HepG2 (cell line): Measurements from ENCODE around the gene NPFFR1. TPM values are rescaled to one million over a fixed set of nuclear protein-coding genes. Genes with fewer than 3 reads are reported as not detected.

Experiments used
- ATAC-seq: fragments of 200-7000 bp; cut with Tn5 transposase; 3 replicates; pipeline ENCODE4 v1.9.1; 2020; ENCODE audit warnings: mild to moderate bottlenecking, moderate library complexity
- BruUV-seq: library from RNA; stranded (reverse); fragments of 400-500 nt; replicated peaks from 2 replicates; lab custom pipeline; 2021; lab: Mats Ljungman, UMichigan
- CTCF ChIA-PET: fragments of 300-600 bp; formaldehyde crosslinking; extraction: SDS; loops from one replicate; lab custom pipeline; 2021; ENCODE audit warnings: low total read pairs, inconsistent platforms, low intra/inter-chr PET ratio; lab: Yijun Ruan, JAX
- POLR2A ChIA-PET: fragments of 350-600 bp; sonication (Branson Sonifier 250); formaldehyde crosslinking; loops from one replicate; lab custom pipeline; 2020; ENCODE audit warnings: antibody characterized with exemption, inconsistent platforms; lab: Yijun Ruan, JAX
- DNase-seq: peaks from one replicate; pipeline ENCODE4 v3.0.0-alpha.2; 2015; ENCODE audit warnings: low spot score
- FAIRE-seq: peaks from 3 replicates; lab custom pipeline; 2011; peaks lifted over from hg19 to GRCh38; lab: Jason Lieb, UNC
- H2AFZ ChIP-seq: one replicate; pipeline ENCODE4 v1.6.1; 2011; ENCODE audit warnings: low read length, inconsistent platforms
- H3K27ac ChIP-seq: fragments of 300-600 bp; 3 replicates; pipeline ENCODE4 v1.8.0; 2011; ENCODE audit warnings: mixed run types, mild to moderate bottlenecking, mixed read lengths, low read length, inconsistent platforms; ENCODE audit not compliant: insufficient read depth; ENCODE audit errors: extremely low read length
- H3K27me3 ChIP-seq, 2 experiments: fragments of 200-600 bp in 1 of 2; 2 replicates in 1 of 2; 3 replicates in 1 of 2; pipeline versions ENCODE4 v1.6.0 to v1.8.0; 2011; ENCODE audit warnings: low read length in 2 of 2, mild to moderate bottlenecking in 2 of 2, moderate library complexity in 2 of 2, inconsistent platforms in 1 of 2; ENCODE audit not compliant: insufficient read depth in 2 of 2, control insufficient read depth in 1 of 2
- H3K36me3 ChIP-seq, 2 experiments: fragments of 200-600 bp in 1 of 2; replicated peaks in 1 of 2; 2 replicates in 1 of 2; 3 replicates in 1 of 2; pipeline versions ENCODE4 v1.5.1 to v1.8.0; 2011; ENCODE audit warnings: low read length in 2 of 2, inconsistent platforms in 1 of 2; ENCODE audit not compliant: insufficient read depth in 2 of 2, control insufficient read depth in 1 of 2
- H3K4me1 ChIP-seq: 2 replicates; pipeline ENCODE4 v1.5.1; 2012; ENCODE audit warnings: low read length, inconsistent platforms; ENCODE audit not compliant: insufficient read depth
- H3K4me2 ChIP-seq: 2 replicates; pipeline ENCODE4 v1.6.0; 2011; ENCODE audit warnings: low read depth, low read length, inconsistent platforms
- H3K4me3 ChIP-seq, 3 experiments: fragments of 200-600 bp in 1 of 3; sonication (generic), shearing (Covaris generic) in 1 of 3; replicated peaks in 1 of 3; 2 replicates each; pipeline ENCODE4 v1.5.1; 2011 to 2016; ENCODE audit warnings: low read length in 3 of 3, inconsistent platforms in 2 of 3, low read depth in 2 of 3, mild to moderate bottlenecking in 2 of 3, control low read depth in 1 of 3, mixed read lengths in 1 of 3; ENCODE audit not compliant: insufficient read depth in 1 of 3
- H3K79me2 ChIP-seq: one replicate; pipeline ENCODE4 v1.6.1; 2011; ENCODE audit warnings: low read length, inconsistent platforms; ENCODE audit not compliant: insufficient read depth
- H3K9ac ChIP-seq: 2 replicates; pipeline ENCODE4 v1.6.0; 2011; ENCODE audit warnings: mild to moderate bottlenecking, low read depth, low read length, inconsistent platforms; ENCODE audit not compliant: insufficient read depth
- H3K9me3 ChIP-seq: 2 replicates; pipeline ENCODE4 v1.5.1; 2012; ENCODE audit warnings: mild to moderate bottlenecking, low read length
- H4K20me1 ChIP-seq: 2 replicates; pipeline ENCODE4 v1.6.0; 2011; ENCODE audit warnings: inconsistent platforms, mild to moderate bottlenecking, low read length, moderate library complexity; ENCODE audit not compliant: insufficient read depth
- BCL6 ChIP-seq: IDR thresholded peaks from 2 replicates; pipeline ENCODE4 v1.6.1; 2016; ENCODE audit warnings: missing genetic modification reagents, missing compliant biosample characterization
- MIER3 ChIP-seq: IDR thresholded peaks from 2 replicates; pipeline ENCODE4 v1.6.1; 2016; ENCODE audit warnings: missing compliant biosample characterization, borderline replicate concordance
- PPARG ChIP-seq: conservative IDR thresholded peaks from 2 replicates; pipeline ENCODE4 v1.6.1; 2016; ENCODE audit warnings: missing biosample characterization, missing genetic modification reagents
- SETDB1 ChIP-seq: sonication (generic); formaldehyde crosslinking; IDR thresholded peaks from 2 replicates; pipeline ENCODE4 v1.5.1; 2020; ENCODE audit warnings: missing genetic modification reagents, mild to moderate bottlenecking, borderline replicate concordance
- SMAD3 ChIP-seq: sonication (generic); formaldehyde crosslinking; IDR thresholded peaks from 2 replicates; pipeline ENCODE4 v1.4.0; 2020; ENCODE audit warnings: missing genetic modification reagents
- SOX5 ChIP-seq: IDR thresholded peaks from 2 replicates; pipeline ENCODE4 v1.6.1; 2016; ENCODE audit warnings: borderline replicate concordance
- TEAD3 ChIP-seq: optimal IDR thresholded peaks from 2 replicates; pipeline ENCODE3; 2016; ENCODE audit warnings: borderline replicate concordance
- THRA ChIP-seq: sonication (generic); formaldehyde crosslinking; IDR thresholded peaks from 2 replicates; pipeline ENCODE4 v1.4.0; 2020; ENCODE audit warnings: missing genetic modification reagents, borderline replicate concordance
- XRCC5 ChIP-seq: fragments of 200-400 bp; formaldehyde crosslinking; optimal IDR thresholded peaks from 2 replicates; pipeline ENCODE3; 2017; ENCODE audit warnings: mild to moderate bottlenecking, low read length
- ZFY ChIP-seq: sonication (generic); formaldehyde crosslinking; IDR thresholded peaks from 2 replicates; pipeline ENCODE4 v1.4.0; 2020; ENCODE audit warnings: missing genetic modification reagents
- ZMAT3 ChIP-seq: sonication (generic); formaldehyde crosslinking; conservative IDR thresholded peaks from 2 replicates; pipeline ENCODE4 v1.7.0; 2021; ENCODE audit warnings: missing genetic modification reagents
- ZNF18 ChIP-seq: sonication (generic); formaldehyde crosslinking; IDR thresholded peaks from 2 replicates; pipeline ENCODE4 v1.8.0; 2022; ENCODE audit warnings: mild to moderate bottlenecking, missing genetic modification reagents; ENCODE audit not compliant: insufficient replicate concordance
- ZNF83 ChIP-seq: sonication (generic); formaldehyde crosslinking; IDR thresholded peaks from 2 replicates; pipeline ENCODE4 v1.4.0; 2020; ENCODE audit warnings: missing genetic modification reagents, mild to moderate bottlenecking, borderline replicate concordance
- WGBS: methylation state at CpG from one replicate; pipeline ENCODE4 v1.1.6; 2017; ENCODE audit warnings: low lambda C conversion rate; 5-methylcytosine and 5-hydroxymethylcytosine counted together
- in situ Hi-C: cut with HindIII; loops from 2 replicates; pipeline ENCODE4 v1.10.0; 2017; ENCODE audit warnings: low pct_unique_long_range_greater_than_20kb; ENCODE audit not compliant: extremely low pct_ligation_motif_present
- intact Hi-C: fragments of 100-400 bp; cut with micrococcal nuclease; formaldehyde crosslinking; loops from one replicate; pipeline ENCODE4 v1.10.0; 2022; ENCODE audit not compliant: unreplicated experiment
- polyA plus RNA-seq, 8 experiments: library from polyadenylated mRNA; depleted of rRNA in 3 of 8; stranded (reverse) in 7 of 8; unstranded in 1 of 8; fragments of >200 nt; fragmentation: Illumina TruSeq in 4 of 8; extraction: Trizol in 4 of 8; gene quantifications; 2 replicates each; pipeline versions ENCODE4 v1.2.1 to v1.2.3, GENCODE V29; 2011 to 2016; ENCODE audit warnings: low read depth in 4 of 8, missing spikeins in 1 of 8, mixed read lengths in 1 of 8; ENCODE audit not compliant: insufficient read depth in 1 of 8
- total RNA-seq, 5 experiments: library from RNA; depleted of rRNA; stranded (reverse); fragments of >200 nt; fragmentation: Illumina TruSeq; extraction: Trizol; gene quantifications; 2 replicates each; pipeline ENCODE4 v1.2.3, GENCODE V29; 2016; ENCODE audit warnings: low read depth in 1 of 5

Gene NPFFR1
- total and polyA plus RNA-seq, 2 of the 13 experiments (the other 11 are each of a cell fraction or from before 2014, with no cell fraction given), result under 0.01 TPM; not detected in 1

- peaks cover 0 to 34% of the 10 kb centered on the region in 2 experiments; a peak in 4 of 5 replicates for H3K27me3 ChIP-seq
- H3K4me3 ChIP-seq, result peak overlapping the region in 2 of 3 experiments; percentile 51 to 59; a peak in 5 of 6 replicates
- 0% methylated on average over 2 of the region's 2 CpGs for WGBS
- peak; percentile 31; the same call in 2 of the 3 replicates for ATAC-seq
- peak overlapping the region; percentile 26; the same call in 1 of the 2 replicates for H3K9ac ChIP-seq
- H2AFZ ChIP-seq, result no peak overlapping the region
- ChIA-PET CTCF (no interaction called here), POLR2A (interaction anchor here (0.7 to 2.0 kb wide), 3 partner anchors 8 to 24 kb away, joined by 3 to 5 read pairs (median 3); no protein-coding TSS in a partner anchor)
- in situ Hi-C loops (no loop called here), intact Hi-C loops (no loop called here)
- no peaks in the 10 kb centered on the region for H4K20me1 ChIP-seq
- DNase-seq, result no peak
- no peaks in the 10 kb centered on the region for H3K36me3 ChIP-seq
- peak overlapping the region; percentile 79 for H3K4me2 ChIP-seq
- no peak overlapping the region for H3K27ac ChIP-seq
- no peak for TF ChIP-seq ZNF18 (CRISPR knock-in tag)
- TF ChIP-seq MIER3 (CRISPR knock-in tag), result no peak
- peaks cover 7% of the 10 kb centered on the region for H3K9me3 ChIP-seq
- no peak for FAIRE-seq
- H3K4me1 ChIP-seq, result peaks cover 64% of the 10 kb centered on the region
- no TSS peak for BruUV-seq
- no peaks in the 10 kb centered on the region for H3K79me2 ChIP-seq
These were observed 27.3 kb downstream of the NPFFR1 start for GRCh38 chr10:70256463-70256862.

- Histone ChIP-seq H3K4me2 (peak overlapping the region; percentile 79), H3K36me3 (no peaks in the 10 kb centered on the region), H3K27me3 (peaks cover 0 to 39% of the 10 kb centered on the region in 2 experiments; a peak in 4 of 5 replicates), H2AFZ (no peak overlapping the region), H3K9ac (peak overlapping the region; percentile 26; the same call in 1 of the 2 replicates), H3K9me3 (no peaks in the 10 kb centered on the region), H3K4me1 (peaks cover 64% of the 10 kb centered on the region), H3K4me3 (peak overlapping the region in 2 of 3 experiments; percentile 51 to 59; a peak in 5 of 6 replicates), H3K27ac (no peak overlapping the region), H3K79me2 (no peaks in the 10 kb centered on the region), H4K20me1 (no peaks in the 10 kb centered on the region)
- ATAC-seq, result peak; percentile 68
- ChIA-PET POLR2A (interaction anchor here (0.7 to 2.0 kb wide), 3 partner anchors 9 to 23 kb away, joined by 3 to 5 read pairs (median 3); no protein-coding TSS in a partner anchor), CTCF (interaction anchor here (0.6 kb wide), 1 partner anchor 16 kb away, joined by 3 read pairs; no protein-coding TSS in a partner anchor)
- DNase-seq, result peak; percentile 82
- no TSS peak for BruUV-seq
- intact Hi-C loops, result no loop called here
- 61% methylated on average over 67 of the region's 73 CpGs for whole genome bisulfite sequencing
- FAIRE-seq, result peak; percentile 95
- in situ Hi-C loops, result no loop called here
- peak; percentile 79; the same call in 1 of the 2 replicates for TF ChIP-seq SOX5
- TF ChIP-seq XRCC5, result peak; percentile 37
- TF ChIP-seq PPARG (CRISPR knock-in tag), result no peak
- no peak for TF ChIP-seq SMAD3 (CRISPR knock-in tag)
- TF ChIP-seq ZFY (CRISPR knock-in tag), result no peak
- TF ChIP-seq BCL6 (CRISPR knock-in tag), result peak; percentile 51; the same call in 1 of the 2 replicates
- no peak for TF ChIP-seq ZMAT3 (CRISPR knock-in tag)
- no peak for TF ChIP-seq THRA
- TF ChIP-seq TEAD3, result peak; percentile 33
- TF ChIP-seq ZNF83 (CRISPR knock-in tag), result no peak
- TF ChIP-seq SETDB1 (CRISPR knock-in tag), result no peak
These were observed 28.2 kb downstream of the NPFFR1 start for GRCh38 chr10:70255329-70256299.
